Measurements from ENCODE around the gene TBX19. TPM values are rescaled to one million over a fixed set of nuclear protein-coding genes. Genes with fewer than 3 reads are reported as not detected.

Gene TBX19
- total RNA-seq, 4 donors from 2014 or later, result 0.12 to 0.53 (median 0.36) TPM; not detected in 1

- Histone ChIP-seq H3K36me3 (no peaks in the 10 kb centered on the region), H3K27me3 (no peaks in the 10 kb centered on the region), H3K4me3 (no peak overlapping the region), H3K4me1 (no peaks in the 10 kb centered on the region), H3K9me3 (no peaks in the 10 kb centered on the region), H3K27ac (no peak overlapping the region)
- TF ChIP-seq POLR2A (IDR thresholded peaks at IDR 0.05), result no peak
- TF ChIP-seq CTCF (IDR thresholded peaks at IDR 0.05 in 4 of 5, conservative IDR thresholded peaks at IDR 0.05 in 1 of 5), result no peak
- in situ Hi-C loops (cut with MboI; ENCODE audit: low sequenced_read_pairs in 4 of 4), result no loop called here
- intact Hi-C loops (cut with DNase I; ENCODE audit: low total_unique reads), result no loop called here
- DNase-seq (no peak), ATAC-seq (no peak)
These were observed 19.9 kb downstream of the TBX19 start for GRCh38 chr1:168300626-168301025.

- no peaks in the 10 kb centered on the region for H3K36me3 ChIP-seq
- intact Hi-C loops (cut with DNase I; ENCODE audit: low total_unique reads), result no loop called here
- TF ChIP-seq POLR2A (IDR thresholded peaks at IDR 0.05), result no peak
- TF ChIP-seq CTCF (IDR thresholded peaks at IDR 0.05 in 4 of 5, conservative IDR thresholded peaks at IDR 0.05 in 1 of 5), result no peak
- no peaks in the 10 kb centered on the region for H3K9me3 ChIP-seq
- no peaks in the 10 kb centered on the region for H3K27me3 ChIP-seq
- H3K4me1 ChIP-seq, result no peaks in the 10 kb centered on the region
- DNase-seq (no peak), ATAC-seq (no peak)
- in situ Hi-C loops (cut with MboI; ENCODE audit: low sequenced_read_pairs in 4 of 4), result no loop called here
- H3K4me3 ChIP-seq, result no peak overlapping the region
- no peak overlapping the region for H3K27ac ChIP-seq
These were observed 21.1 kb downstream of the TBX19 start for GRCh38 chr1:168301664-168302320.

- no peaks in the 10 kb centered on the region for H3K4me1 ChIP-seq
- no peaks in the 10 kb centered on the region for H3K9me3 ChIP-seq
- no peaks in the 10 kb centered on the region for H3K36me3 ChIP-seq
- ATAC-seq (no peak), DNase-seq (no peak)
- no peak overlapping the region for H3K4me3 ChIP-seq
- in situ Hi-C loops (cut with MboI; ENCODE audit: low sequenced_read_pairs in 4 of 4) (no loop called here), intact Hi-C loops (cut with DNase I; ENCODE audit: low total_unique reads) (no loop called here)
- no peaks in the 10 kb centered on the region for H3K27me3 ChIP-seq
- TF ChIP-seq CTCF (IDR thresholded peaks at IDR 0.05 in 4 of 5, conservative IDR thresholded peaks at IDR 0.05 in 1 of 5) (no peak), POLR2A (IDR thresholded peaks at IDR 0.05) (no peak)
- no peak overlapping the region for H3K27ac ChIP-seq
These were observed 23.3 kb downstream of the TBX19 start for GRCh38 chr1:168303716-168304540.

- TF ChIP-seq CTCF (IDR thresholded peaks at IDR 0.05 in 4 of 5, conservative IDR thresholded peaks at IDR 0.05 in 1 of 5) (no peak), POLR2A (IDR thresholded peaks at IDR 0.05) (no peak)
- in situ Hi-C loops (cut with MboI; ENCODE audit: low sequenced_read_pairs in 4 of 4) (no loop called here), intact Hi-C loops (cut with DNase I; ENCODE audit: low total_unique reads) (no loop called here)
- no peaks in the 10 kb centered on the region for H3K36me3 ChIP-seq
- H3K27me3 ChIP-seq, result no peaks in the 10 kb centered on the region
- no peaks in the 10 kb centered on the region for H3K9me3 ChIP-seq
- no peak overlapping the region for H3K4me3 ChIP-seq
- ATAC-seq (no peak), DNase-seq (no peak)
- H3K4me1 ChIP-seq, result no peaks in the 10 kb centered on the region
- no peak overlapping the region for H3K27ac ChIP-seq
These were observed 24.2 kb downstream of the TBX19 start for GRCh38 chr1:168304865-168305264.
